Stimulated activated CD4-positive, alpha-beta T cell treated with anti-CD3 and anti-CD28 coated beads, Interleukin-2, amount 100 ng/mL, for 24 hours (primary cell): ENCODE results near the gene PPM1D.

Source experiments
- DNase-seq, 2 donors: peaks; one replicate each; pipeline ENCODE4 v3.0.0-alpha.2; 2020

Gene PPM1D

DNA sequence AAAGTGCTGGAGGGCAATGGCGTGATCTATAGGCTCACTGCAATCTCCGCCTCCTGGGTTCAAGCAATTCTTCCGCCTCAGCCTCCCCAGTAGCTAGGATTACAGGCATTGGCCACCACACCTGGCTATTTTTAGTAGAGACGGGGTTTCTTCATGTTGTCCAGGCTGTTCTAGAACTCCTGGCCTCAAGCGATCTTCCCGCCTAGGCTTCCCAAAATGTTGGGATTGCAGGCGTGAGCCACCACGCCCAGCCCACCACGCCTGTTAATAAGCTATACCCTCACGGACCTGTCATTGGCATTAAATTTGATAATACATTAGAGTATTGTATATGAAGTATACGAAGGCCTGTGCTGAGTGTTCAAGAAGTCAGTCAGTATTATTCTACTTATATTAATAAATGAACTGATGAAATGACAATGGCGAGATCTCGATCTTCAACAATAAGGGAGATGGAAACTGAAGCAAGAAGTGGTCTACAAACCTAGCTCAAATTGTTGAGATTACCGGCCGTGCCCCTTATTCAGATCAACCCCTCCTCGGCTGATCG, 76.8 kb downstream of the PPM1D start:
- no peak for DNase-seq

DNA sequence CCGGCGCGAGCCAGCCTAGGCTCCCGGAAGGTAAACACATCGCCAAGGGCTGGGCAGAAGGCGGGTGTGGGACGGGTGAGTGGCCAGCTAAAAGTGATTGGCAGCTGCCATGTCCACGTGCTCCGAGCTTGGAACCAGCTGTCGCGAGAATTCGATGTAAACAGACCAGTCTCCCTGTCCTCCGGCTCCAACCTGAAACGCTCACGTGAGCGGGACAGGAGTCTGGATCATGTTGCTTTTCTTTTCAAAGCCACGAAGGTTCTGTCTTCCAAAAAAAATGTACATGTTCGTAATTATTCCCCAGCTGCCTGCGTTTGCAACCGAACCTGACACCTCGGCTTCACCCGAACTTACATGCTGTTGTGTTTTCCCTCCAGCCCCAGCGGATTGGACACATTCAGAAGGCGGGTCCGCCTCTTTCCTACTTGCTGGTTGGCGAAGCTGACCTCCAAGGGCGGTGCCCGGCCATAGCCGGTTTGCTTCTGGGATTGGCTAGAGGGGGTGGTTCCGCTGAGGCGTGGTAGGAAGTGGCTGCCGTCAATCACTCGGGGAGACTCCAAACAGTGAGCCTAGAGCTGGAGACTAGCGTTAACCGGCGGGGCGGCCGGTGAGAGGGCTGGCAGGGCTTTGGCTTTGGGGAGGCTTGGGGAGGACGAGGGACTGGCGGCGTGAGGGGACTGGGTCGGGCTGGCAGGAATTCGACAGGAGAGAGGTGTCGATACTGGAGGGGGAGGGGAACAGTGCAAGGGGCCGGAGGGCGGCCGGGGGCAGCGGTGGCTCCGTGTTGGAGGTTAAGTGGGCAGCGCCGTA, 77.5 kb downstream of the PPM1D start, which contains the start of gene BCAS3:
Gene BCAS3 (plus strand): TSS at position 544 of the 810 bp plus-strand sequence.
- DNase-seq: peak; percentile 95 to 97

GRCh38 chr17:60678118-60678444, 78.1 kb downstream of the PPM1D start:
- DNase-seq: no peak

GRCh38 chr17:60679287-60679686, 79.3 kb downstream of the PPM1D start:
- DNase-seq: no peak

- DNase-seq: no peak
Observed at GRCh38 chr17:60680754-60681153, 80.8 kb downstream of the PPM1D start.

GRCh38 chr17:60685437-60685836, 85.4 kb downstream of the PPM1D start:
- no peak for DNase-seq

DNA sequence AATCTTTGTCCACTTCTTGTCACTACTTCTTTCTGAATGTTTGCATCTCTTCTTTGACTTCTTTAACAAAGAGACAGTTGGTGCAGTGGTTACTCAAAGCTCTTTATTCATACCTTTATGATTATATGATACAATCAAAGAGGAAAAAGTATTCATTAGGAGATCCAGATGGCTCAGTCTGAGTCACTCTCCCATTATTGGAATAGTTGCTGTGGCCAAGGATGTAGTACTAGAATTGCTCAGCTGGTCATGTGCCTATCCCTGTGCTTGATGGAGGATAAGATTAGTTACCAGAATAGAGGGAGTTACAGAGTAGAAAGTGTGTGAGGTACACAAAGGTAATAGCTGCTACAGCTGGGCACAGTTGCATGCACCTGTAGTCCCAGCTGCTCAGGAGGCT, 96.0 kb downstream of the PPM1D start:
- no peak for DNase-seq

DNA sequence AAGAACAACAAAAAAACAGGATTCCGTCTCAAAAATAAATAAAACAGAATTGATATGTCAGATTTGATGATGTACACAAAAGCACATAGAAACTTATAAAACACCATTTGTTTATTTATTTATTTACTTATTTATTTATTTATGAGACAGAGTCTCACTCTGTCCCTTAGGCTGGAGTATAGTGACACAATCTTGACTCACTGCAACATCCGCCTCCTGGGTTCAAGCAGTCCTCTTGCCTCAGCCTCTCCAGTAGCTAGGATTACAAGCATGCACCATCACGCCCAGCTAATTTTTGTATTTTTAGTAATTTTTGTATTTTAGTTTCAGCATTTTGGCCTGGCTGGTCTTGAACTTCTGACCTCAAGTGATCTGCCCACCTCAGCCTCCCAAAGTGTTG, 99.1 kb downstream of the PPM1D start:
- DNase-seq: no peak

GRCh38 chr17:60704170-60704569, 104.2 kb downstream of the PPM1D start:
- DNase-seq: no peak

DNA sequence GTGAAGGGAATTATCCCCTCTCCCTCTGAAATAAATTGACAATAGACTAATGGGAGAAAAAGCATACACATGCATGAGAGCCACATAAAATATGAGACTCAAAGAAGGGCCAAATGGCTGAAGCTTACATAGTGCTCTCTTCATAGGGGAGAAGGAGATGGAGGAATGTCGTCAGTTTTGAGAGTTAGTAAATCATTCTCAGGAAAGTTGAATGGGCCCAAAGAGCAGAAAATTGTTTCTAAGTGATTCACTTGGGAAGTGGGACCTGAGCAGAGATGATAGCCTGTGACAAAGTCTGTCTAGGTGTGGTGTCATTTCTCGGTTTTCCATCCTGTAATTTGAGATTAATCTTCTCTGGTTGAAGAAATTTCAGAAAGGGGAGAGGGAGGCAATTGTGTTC, 112.7 kb downstream of the PPM1D start:
- no peak for DNase-seq

DNA sequence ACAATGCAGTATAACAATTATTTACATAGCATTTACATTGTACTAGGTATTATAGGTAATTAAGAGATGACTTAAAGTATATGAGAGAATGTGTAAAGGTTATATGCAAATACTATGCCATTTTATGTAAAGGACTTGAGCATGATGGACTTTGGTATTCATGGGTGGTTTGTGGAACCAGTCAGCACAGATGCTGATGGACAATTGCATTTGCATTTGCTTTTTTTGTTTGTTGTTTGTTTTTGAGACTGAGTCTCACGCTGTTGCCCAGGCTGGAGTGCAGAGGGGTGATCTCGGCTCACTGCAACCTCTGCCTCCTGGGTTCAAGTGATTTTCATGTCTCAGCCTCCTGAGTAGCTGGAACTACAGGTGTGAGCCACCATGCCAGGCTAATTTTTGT, 113.6 kb downstream of the PPM1D start:
- no peak for DNase-seq
